Endothelial cell of umbilical vein (primary cell): ENCODE results near the gene LDLRAD4.

Source experiments
- EZH2 ChIP-seq: IDR thresholded peaks from 2 replicates; pipeline ENCODE4 v1.6.1; 2012; ENCODE audit warnings: borderline replicate concordance, low read depth, mild to moderate bottlenecking, moderate library complexity, low read length, inconsistent platforms; ENCODE audit not compliant: severe bottlenecking
- MYC ChIP-seq: IDR thresholded peaks from one replicate; pipeline ENCODE4 v1.6.1; 2011; ENCODE audit warnings: mild to moderate bottlenecking, low read depth, low read length
- POLR2AphosphoS5 ChIP-seq: IDR thresholded peaks from 2 replicates; pipeline ENCODE4 v1.6.1; 2012; ENCODE audit warnings: low read depth, mild to moderate bottlenecking, control low read depth, low read length, moderate library complexity; ENCODE audit not compliant: insufficient read depth
- TF ChIP-seq, protein P1 (sequence below), 2 donors: IDR thresholded peaks; 1 replicate in 1 of 2; 2 replicates in 1 of 2; pipeline ENCODE4 v1.5.1; 2011; ENCODE audit warnings: low read length in 2 of 2, mild to moderate bottlenecking in 2 of 2, moderate library complexity in 2 of 2, control low read depth in 1 of 2, inconsistent platforms in 1 of 2, low read depth in 1 of 2; ENCODE audit not compliant: insufficient read depth in 1 of 2; ENCODE audit errors: extremely low read depth in 1 of 2
- TF ChIP-seq, protein P2 (sequence below): IDR thresholded peaks from 2 replicates; pipeline ENCODE4 v1.6.1; 2011; ENCODE audit not compliant: insufficient read depth, insufficient read length

DNA sequence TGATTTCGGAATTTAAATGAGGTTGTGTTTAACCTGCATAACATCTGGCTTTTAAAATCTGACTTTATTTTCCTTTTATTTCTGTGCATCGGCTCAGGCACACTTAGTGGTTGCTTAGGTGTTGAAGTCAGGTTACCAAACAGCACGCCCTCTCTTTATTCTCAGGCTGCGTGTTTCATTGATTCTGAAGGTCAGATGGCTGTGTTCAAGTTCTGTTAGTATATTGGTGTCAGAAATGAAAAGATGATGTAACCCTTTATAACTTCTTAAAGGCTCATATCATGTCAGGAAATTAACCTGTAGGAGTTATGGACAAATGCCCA, 246.5 kb downstream of the LDLRAD4 start:
- TF ChIP-seq, protein P1, sequence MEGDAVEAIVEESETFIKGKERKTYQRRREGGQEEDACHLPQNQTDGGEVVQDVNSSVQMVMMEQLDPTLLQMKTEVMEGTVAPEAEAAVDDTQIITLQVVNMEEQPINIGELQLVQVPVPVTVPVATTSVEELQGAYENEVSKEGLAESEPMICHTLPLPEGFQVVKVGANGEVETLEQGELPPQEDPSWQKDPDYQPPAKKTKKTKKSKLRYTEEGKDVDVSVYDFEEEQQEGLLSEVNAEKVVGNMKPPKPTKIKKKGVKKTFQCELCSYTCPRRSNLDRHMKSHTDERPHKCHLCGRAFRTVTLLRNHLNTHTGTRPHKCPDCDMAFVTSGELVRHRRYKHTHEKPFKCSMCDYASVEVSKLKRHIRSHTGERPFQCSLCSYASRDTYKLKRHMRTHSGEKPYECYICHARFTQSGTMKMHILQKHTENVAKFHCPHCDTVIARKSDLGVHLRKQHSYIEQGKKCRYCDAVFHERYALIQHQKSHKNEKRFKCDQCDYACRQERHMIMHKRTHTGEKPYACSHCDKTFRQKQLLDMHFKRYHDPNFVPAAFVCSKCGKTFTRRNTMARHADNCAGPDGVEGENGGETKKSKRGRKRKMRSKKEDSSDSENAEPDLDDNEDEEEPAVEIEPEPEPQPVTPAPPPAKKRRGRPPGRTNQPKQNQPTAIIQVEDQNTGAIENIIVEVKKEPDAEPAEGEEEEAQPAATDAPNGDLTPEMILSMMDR (IDR thresholded peaks at IDR 0.05; ENCODE audit: extremely low read depth in 1 of 2, insufficient read depth in 1 of 2, low read depth in 1 of 2, low read length in 2 of 2): no peak
- TF ChIP-seq POLR2AphosphoS5 (no peak), MYC (no peak), EZH2 (no peak)
- TF ChIP-seq, protein P2, sequence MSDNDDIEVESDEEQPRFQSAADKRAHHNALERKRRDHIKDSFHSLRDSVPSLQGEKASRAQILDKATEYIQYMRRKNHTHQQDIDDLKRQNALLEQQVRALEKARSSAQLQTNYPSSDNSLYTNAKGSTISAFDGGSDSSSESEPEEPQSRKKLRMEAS: no peak
